ENCODE data around the gene MYO15B.

- TF ChIP-seq, protein P1, sequence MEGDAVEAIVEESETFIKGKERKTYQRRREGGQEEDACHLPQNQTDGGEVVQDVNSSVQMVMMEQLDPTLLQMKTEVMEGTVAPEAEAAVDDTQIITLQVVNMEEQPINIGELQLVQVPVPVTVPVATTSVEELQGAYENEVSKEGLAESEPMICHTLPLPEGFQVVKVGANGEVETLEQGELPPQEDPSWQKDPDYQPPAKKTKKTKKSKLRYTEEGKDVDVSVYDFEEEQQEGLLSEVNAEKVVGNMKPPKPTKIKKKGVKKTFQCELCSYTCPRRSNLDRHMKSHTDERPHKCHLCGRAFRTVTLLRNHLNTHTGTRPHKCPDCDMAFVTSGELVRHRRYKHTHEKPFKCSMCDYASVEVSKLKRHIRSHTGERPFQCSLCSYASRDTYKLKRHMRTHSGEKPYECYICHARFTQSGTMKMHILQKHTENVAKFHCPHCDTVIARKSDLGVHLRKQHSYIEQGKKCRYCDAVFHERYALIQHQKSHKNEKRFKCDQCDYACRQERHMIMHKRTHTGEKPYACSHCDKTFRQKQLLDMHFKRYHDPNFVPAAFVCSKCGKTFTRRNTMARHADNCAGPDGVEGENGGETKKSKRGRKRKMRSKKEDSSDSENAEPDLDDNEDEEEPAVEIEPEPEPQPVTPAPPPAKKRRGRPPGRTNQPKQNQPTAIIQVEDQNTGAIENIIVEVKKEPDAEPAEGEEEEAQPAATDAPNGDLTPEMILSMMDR (IDR thresholded peaks at IDR 0.05; ENCODE audit: poor library complexity), result no peak
- no peak for TF ChIP-seq EZH2phosphoT487 (IDR thresholded peaks at IDR 0.05; ENCODE audit: low read depth, severe bottlenecking, unreplicated experiment)
Observed at GRCh38 chr17:75570772-75571171, 16.8 kb upstream of the MYO15B start.
